Sciatic nerve (tissue), 2 donors: Measurements from ENCODE around the gene RNLS. TPM values are rescaled to one million over a fixed set of nuclear protein-coding genes. Genes with fewer than 3 reads are reported as not detected.
A peak's percentile ranks its signal among the peaks of the same experiment; 100 is the strongest.
"Not testable (repeated sequence)": the region's sequence is repeated elsewhere in the genome, so short reads cannot be mapped to it uniquely, and the experiment has no call there.

ENCODE experiments used
- ATAC-seq: fragments of 200-7000 bp; cut with Tn5 transposase; one replicate; pipeline ENCODE4 v1.9.1; 2020; ENCODE audit warnings: mild to moderate bottlenecking, moderate library complexity
- DNase-seq: peaks from one replicate; pipeline ENCODE4 v3.0.0-alpha.2; 2020; ENCODE audit warnings: low spot score
- intact Hi-C: fragments of 100-400 bp; cut with DNase I; formaldehyde crosslinking; loops from one replicate; pipeline ENCODE4 v1.14.2; 2022
- total RNA-seq: library from RNA; stranded (reverse); fragmentation: NEBNext Ultra II Directional; extraction: Animal tissue kit (Norgen Biotek cat#: 25700); gene quantifications from one replicate; pipeline ENCODE4 v1.2.1, GENCODE V29; 2021
- donor health status: DM: no; HTN: no; CAD: no.
- donor health status: DM: no; HTN: no; CAD: no.

Gene RNLS
- total RNA-seq, 1 donor from 2014 or later = 5.5 TPM

- DNase-seq (no peak), ATAC-seq (no peak)
- intact Hi-C loops = no loop called here
Measured at GRCh38 chr10:88491314-88491713, 91.8 kb downstream of the RNLS start.

- ATAC-seq (no peak), DNase-seq (no peak)
- intact Hi-C loops = no loop called here
Measured at GRCh38 chr10:88490231-88490980, 92.7 kb downstream of the RNLS start.

GRCh38 chr10:88489107-88489506, 94.0 kb downstream of the RNLS start:
- ATAC-seq = no peak
- DNase-seq = no peak
- intact Hi-C loops = no loop called here

- DNase-seq, intact Hi-C loops, ATAC-seq: not testable (repeated sequence)
Measured at GRCh38 chr10:88486816-88487215, 96.3 kb downstream of the RNLS start.

- DNase-seq (no peak), ATAC-seq (no peak)
- intact Hi-C loops = no loop called here
Measured at GRCh38 chr10:88482220-88482619, 100.9 kb downstream of the RNLS start.

GRCh38 chr10:88478256-88478655, 104.9 kb downstream of the RNLS start:
- DNase-seq (no peak), ATAC-seq (peak; percentile 13)
- intact Hi-C loops = no loop called here

DNA sequence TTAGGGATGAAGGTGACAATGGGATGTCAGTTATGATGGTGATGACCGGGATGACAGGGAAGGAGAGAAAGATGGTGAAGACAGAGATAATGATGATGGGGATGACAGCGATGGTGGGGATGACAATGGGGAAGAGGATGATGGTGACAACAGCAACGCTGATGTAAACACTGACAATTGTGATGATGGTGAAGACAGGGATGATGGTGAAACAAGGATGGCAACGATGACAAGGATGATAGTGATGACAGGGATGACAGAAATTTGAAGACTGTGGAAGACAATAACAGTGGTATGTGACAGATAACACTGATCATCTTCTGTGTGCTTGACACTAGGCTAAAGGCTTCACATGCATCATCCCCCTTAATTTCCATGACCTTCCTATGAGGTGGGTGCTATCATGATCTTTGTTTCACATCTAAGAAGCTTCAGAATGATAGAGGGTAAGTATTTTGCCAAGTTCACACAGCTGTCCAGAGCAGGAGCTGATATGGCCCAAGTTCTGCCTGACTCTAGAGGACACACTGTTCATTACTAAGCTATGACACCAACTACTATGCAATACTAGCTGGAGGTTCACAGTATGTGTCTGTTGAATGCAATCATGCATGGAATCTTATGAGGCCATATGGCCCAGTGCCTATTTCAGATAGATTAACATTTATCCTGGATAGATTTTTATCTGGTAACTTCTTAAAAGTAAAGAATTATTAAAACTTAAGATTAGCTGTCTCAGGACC, 105.6 kb downstream of the RNLS start:
- intact Hi-C loops = no loop called here
- no peak for DNase-seq
- peak; percentile 26 for ATAC-seq

DNA sequence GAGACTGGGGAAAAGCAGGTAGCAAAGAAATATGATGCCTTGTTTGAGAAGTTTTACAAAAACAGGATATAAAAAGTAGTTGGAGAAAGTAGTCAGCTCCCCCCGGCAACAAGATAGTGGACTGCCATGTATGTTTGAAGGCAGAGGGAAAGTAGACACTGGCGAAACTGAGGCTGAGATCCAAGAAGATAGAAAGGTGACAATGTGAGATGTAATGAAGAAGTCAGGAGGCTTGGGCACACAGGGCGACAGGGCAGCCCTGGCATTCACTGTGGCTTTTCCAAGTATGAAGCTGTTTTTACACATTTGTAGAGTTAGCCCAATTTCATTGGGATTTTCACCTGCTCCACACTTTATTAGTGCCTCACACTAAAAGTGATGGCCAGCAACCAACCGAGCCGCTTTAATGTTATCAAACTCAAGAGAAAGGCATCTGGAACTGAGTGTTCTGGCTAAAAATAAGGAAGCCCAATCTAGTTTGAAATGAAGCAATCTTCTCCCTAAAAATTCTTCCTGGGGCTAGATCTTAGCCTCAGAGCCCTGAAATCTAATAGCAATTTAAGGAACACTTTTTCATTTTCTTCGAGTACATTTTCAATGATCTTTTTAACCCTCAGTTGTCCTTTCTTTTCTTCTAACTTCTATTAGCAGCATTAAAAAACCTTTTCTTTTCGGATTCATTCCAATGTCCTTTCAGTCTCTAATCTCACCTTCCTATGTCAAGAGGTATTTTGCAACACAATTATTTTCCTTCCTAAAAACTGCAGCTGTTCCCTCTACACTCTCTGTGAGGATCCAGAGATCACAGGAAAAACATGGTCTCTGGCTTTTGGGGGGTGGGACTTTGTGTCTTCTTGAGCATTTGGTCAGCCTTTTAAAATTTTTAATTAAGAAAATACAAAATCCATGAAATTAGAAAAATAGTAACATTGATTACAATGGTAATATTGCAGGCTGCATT, 108.0 kb downstream of the RNLS start:
- no peak for DNase-seq
- peak; percentile 48 for ATAC-seq
- intact Hi-C loops = no loop called here

GRCh38 chr10:88473989-88474883, 108.9 kb downstream of the RNLS start:
- ATAC-seq (no peak), DNase-seq (no peak)
- intact Hi-C loops = no loop called here

DNA sequence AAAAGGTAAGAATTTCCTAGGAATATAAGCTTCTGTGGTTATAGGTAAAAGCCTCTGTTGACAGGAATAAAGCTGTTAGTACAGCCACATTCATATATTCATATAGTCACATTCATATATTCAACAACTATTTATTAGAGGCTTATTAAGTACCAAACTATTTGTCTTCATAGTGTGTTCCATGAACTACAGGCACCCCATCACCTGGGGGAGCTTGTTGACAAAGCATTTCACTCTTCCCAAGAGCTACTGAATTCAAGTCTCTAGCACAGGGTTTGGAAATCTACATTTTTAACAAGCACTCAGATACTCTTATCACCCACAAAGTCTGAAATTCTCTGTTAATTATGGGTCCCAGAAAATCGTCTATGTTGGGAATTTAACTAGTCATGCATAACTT, 110.6 kb downstream of the RNLS start:
- no peak for ATAC-seq
- intact Hi-C loops = no loop called here
- DNase-seq = no peak

- no peak for ATAC-seq
- intact Hi-C loops = no loop called here
- no peak for DNase-seq
Measured at GRCh38 chr10:88471899-88472298, 111.2 kb downstream of the RNLS start.

DNA sequence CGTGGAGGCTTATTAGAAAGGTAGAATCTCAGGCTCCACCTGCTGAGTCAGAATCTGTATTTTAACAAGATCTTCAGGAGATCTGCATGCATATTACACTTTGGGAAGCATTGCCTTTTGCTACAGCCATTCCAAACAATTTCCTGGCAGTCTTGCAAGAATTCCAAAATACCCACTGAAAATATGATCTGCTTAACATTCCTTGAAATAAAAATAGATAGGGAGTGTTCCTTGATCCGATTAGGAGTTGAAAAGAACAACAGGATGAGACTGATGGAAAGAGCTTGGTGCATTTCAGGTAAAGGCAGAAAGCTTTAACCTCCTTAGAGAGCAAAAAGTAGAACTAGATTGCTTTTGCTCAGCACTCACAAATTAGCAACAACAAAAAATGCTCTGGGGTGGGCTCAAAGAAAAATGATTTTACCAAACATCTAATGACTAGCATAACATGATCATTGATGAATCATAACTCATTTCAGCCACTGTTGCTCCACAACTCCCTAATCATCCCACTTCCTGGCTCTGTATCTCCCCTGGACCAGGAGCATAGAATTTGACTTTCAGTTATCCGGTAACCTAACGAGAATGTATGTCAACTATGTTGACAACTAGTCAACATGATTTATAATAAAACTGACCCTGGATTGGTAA, 115.2 kb downstream of the RNLS start:
- DNase-seq = no peak
- intact Hi-C loops = no loop called here
- peak; percentile 68 for ATAC-seq

DNA sequence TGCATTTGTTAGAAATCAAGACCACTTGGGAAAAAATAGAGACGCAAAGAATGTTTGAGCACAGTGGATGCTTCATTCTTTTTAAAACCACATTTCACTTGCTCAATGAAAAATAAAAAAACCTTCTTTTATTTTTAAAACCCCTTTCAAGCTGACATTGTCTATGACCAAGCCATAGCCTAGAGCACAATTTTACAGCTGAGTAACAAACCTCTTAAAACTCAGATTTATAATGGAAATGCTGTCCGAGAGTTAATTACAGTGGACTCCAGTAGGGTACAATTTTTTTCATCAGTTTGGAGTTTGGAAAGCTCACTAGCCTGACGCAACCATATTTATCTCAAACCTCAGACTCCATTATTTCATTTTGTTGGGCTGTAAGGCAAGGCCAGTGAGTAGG, 116.3 kb downstream of the RNLS start:
- intact Hi-C loops = no loop called here
- no peak for DNase-seq
- peak; percentile 47 for ATAC-seq

DNA sequence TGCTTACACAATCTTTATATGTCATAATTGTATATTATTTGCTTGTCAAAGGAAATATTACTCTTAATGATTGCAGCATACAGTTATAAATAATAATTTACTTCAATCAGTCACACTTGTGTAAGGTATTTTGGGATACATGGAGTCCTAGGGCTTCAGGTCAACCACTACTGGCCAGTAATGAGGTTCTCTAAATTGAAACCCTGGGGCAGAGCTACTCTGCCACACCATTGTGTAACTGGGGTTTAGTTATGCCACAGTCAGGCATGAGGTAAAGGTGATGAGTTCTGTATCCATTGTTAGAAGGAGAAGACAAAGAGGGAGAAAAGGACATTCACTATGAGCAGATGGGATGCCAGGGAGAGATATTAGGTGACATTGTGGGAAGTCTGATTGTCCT, 117.4 kb downstream of the RNLS start:
- intact Hi-C loops = no loop called here
- DNase-seq = no peak
- ATAC-seq = no peak

GRCh38 chr10:88463811-88464210, 119.3 kb downstream of the RNLS start:
- ATAC-seq = no peak

GRCh38 chr10:88461426-88461825, 121.7 kb downstream of the RNLS start:
- ATAC-seq = no peak
- intact Hi-C loops = no loop called here
- no peak for DNase-seq

More at GRCh38 chr10:88463811-88464210, 119.3 kb downstream of the RNLS start:
- intact Hi-C loops = no loop called here
- DNase-seq = no peak

GRCh38 chr10:88459530-88459929, 123.6 kb downstream of the RNLS start:
- DNase-seq (no peak), ATAC-seq (peak; percentile 79)
- intact Hi-C loops = no loop called here

DNA sequence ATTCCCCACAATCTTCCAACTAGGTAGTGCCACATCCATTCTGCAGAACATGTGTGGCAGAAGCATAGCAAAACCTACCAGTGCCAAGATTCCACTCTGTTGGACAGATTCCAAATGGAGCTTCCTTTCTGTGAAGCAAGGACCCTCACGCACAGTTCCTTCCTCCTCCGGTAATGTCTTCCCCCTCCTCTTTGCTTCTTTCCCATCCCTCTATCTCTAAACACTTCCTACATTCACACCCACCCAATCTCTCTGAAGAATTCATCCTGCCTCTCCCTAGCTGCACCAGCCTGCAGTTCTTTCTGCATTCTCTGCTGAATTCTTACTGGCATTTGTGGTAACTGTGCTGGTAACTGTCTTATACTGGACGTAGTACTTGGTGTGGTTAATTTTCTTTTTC, 124.9 kb downstream of the RNLS start:
- ATAC-seq (no peak), DNase-seq (no peak)
- intact Hi-C loops = no loop called here
